Measurements from ENCODE around the gene RRH. TPM values are rescaled to one million over a fixed set of nuclear protein-coding genes. Genes with fewer than 3 reads are reported as not detected.

RRH gene
- total and polyA plus RNA-seq, 2 of the 13 experiments (the other 11 are each of a cell fraction or from before 2014, with no cell fraction given), result 0.07 to 0.17 TPM

DNA sequence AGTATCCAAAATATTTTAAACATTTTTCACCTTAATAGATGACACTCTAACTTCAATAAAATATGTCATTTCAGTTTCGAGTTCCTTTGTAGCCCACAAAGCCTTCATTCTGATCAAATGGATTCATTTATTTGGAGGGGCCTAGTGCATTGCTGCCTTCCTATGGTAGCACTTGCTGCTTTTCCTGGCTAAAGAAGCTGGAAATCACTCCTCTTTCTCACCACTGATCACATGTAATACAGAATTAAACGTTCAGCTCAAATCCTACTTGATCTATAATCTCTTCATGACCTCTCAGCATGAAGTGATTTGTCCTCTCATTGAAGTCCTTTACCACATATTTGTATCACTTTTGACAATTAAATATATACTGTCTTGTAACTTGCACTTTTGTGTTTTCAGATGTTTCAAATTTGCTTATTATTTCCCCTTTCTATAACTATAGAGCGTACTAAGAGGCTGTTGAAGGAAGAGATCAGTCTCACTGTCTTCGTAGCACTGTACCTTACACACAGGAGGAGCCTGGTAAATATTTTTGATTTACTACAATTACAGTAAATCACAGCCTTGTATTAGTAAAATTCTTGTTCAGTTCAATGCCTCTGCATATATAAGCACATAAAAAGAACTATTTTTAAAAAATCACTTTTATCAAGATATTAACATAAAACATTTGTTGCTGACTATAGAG lies 26.5 kb upstream of the RRH start (continued):
- no peak for TF ChIP-seq ZNF512 (CRISPR knock-in tag; IDR thresholded peaks at IDR 0.05)
- no peak for TF ChIP-seq LRRFIP1 (CRISPR knock-in tag; conservative IDR thresholded peaks at IDR 0.05)
- no peak for TF ChIP-seq RORA (CRISPR knock-in tag; IDR thresholded peaks at IDR 0.05)
- no peak for TF ChIP-seq ZNF629 (CRISPR knock-in tag; conservative IDR thresholded peaks at IDR 0.05)

GRCh38 chr4:109801895-109802319 lies 25.9 kb upstream of the RRH start, which contains the start of gene CFI:
CFI (minus strand) TSS chr4:109801999; CDS start chr4:109801971, 28 bp downstream.
- peak; percentile 95 for DNase-seq (ENCODE audit: low spot score)
- Histone ChIP-seq H3K9ac (ENCODE audit: insufficient read depth, low read depth, low read length) (peak within 1 kb of the TSS; percentile 76), H2AFZ (ENCODE audit: low read length) (peak within 1 kb of the TSS; percentile 4), H3K4me3 (replicated peaks in 1 of 3; ENCODE audit: insufficient read depth in 1 of 3, low read depth in 2 of 3, low read length in 3 of 3) (peak within 1 kb of the TSS; percentile 68 to 89 (median 80); a peak in 5 of 6 replicates), H3K79me2 (ENCODE audit: insufficient read depth, low read length) (peaks cover 46% of the 10 kb centered on the region), H3K27me3 (ENCODE audit: control insufficient read depth in 1 of 2, insufficient read depth in 2 of 2, low read length in 2 of 2) (no peaks in the 10 kb centered on the region), H3K27ac (ENCODE audit: extremely low read length, insufficient read depth, low read length) (peak within 1 kb of the TSS; percentile 79), H3K9me3 (ENCODE audit: low read length) (peaks cover 7% of the 10 kb centered on the region; the same call in 1 of the 2 replicates), H3K4me1 (ENCODE audit: insufficient read depth, low read length) (peaks cover 75% of the 10 kb centered on the region), H3K4me2 (ENCODE audit: low read depth, low read length) (peak within 1 kb of the TSS; percentile 65), H3K36me3 (replicated peaks in 1 of 2; ENCODE audit: control insufficient read depth in 1 of 2, insufficient read depth in 2 of 2, low read length in 2 of 2) (peaks cover 0 to 6% of the 10 kb centered on the region in 2 experiments; a peak in 3 of 5 replicates), H4K20me1 (ENCODE audit: insufficient read depth, low read length) (no peaks in the 10 kb centered on the region; the same call in 1 of the 2 replicates)
- FAIRE-seq, result peak; percentile 92
- no TSS peak for BruUV-seq (replicated peaks)
- POLR2A ChIA-PET, result interaction anchor here (0.6 to 1.9 kb wide), 6 partner anchors 13 to 369 kb away, joined by 3 to 13 read pairs (median 5); partner anchors contain the start of genes GAR1, MCUB, PLA2G12A and SEC24B
- in situ Hi-C loops (cut with HindIII; ENCODE audit: extremely low pct_ligation_motif_present, low pct_unique_long_range_greater_than_20kb), result loop anchor here (5.0 to 25.0 kb wide), 2 partner anchors 240 to 370 kb away; partner anchors contain the start of genes MCUB and SEC24B
- ATAC-seq, result peak; percentile 76
- WGBS (ENCODE audit: low lambda C conversion rate), result 0% methylated on average over 2 of the region's 2 CpGs
- intact Hi-C loops (cut with micrococcal nuclease; ENCODE audit: unreplicated experiment), result loop anchor here (1.0 to 10.0 kb wide), 4 partner anchors 13 to 370 kb away; partner anchors contain the start of genes GAR1, MCUB and SEC24B
- CTCF ChIA-PET (ENCODE audit: low intra/inter-chr PET ratio, low total read pairs), result no interaction called here
- TF ChIP-seq TEAD3 (CRISPR knock-in tag; optimal IDR thresholded peaks at IDR 0.05; ENCODE audit: borderline replicate concordance), result peak; percentile 58
- no peak for TF ChIP-seq ZBTB21 (CRISPR knock-in tag; IDR thresholded peaks at IDR 0.05)
- TF ChIP-seq U2AF1 (optimal IDR thresholded peaks at IDR 0.05; ENCODE audit: low read depth, low read length), result no peak
- TF ChIP-seq SOX5 (CRISPR knock-in tag; IDR thresholded peaks at IDR 0.05; ENCODE audit: borderline replicate concordance), result peak; percentile 57; the same call in 1 of the 2 replicates
- TF ChIP-seq ZNF772 (CRISPR knock-in tag; IDR thresholded peaks at IDR 0.05), result no peak
- TF ChIP-seq GABPB1 (CRISPR knock-in tag; IDR thresholded peaks at IDR 0.05), result no peak
- TF ChIP-seq ZFP1 (CRISPR knock-in tag; IDR thresholded peaks at IDR 0.05), result 0 out of 2 replicates have a peak, but pooled peaks have one; percentile 34
- no peak for TF ChIP-seq ZNF780A (CRISPR knock-in tag; IDR thresholded peaks at IDR 0.05)
- peak; percentile 91 for TF ChIP-seq NFIC (IDR thresholded peaks at IDR 0.05; ENCODE audit: low read length)
- TF ChIP-seq NFE2L1 (CRISPR knock-in tag; IDR thresholded peaks at IDR 0.05; ENCODE audit: borderline replicate concordance), result no peak
- TF ChIP-seq JDP2 (CRISPR knock-in tag; IDR thresholded peaks at IDR 0.05; ENCODE audit: borderline replicate concordance), result no peak
- TF ChIP-seq ZNF703 (CRISPR knock-in tag; IDR thresholded peaks at IDR 0.05; ENCODE audit: borderline replicate concordance), result no peak
